Left renal pelvis (tissue), 4 donors: ENCODE measurements around the gene PIK3C2G. TPM values are rescaled to one million over a fixed set of nuclear protein-coding genes. Genes with fewer than 3 reads are reported as not detected.
"Not testable (repeated sequence)": the region's sequence is repeated elsewhere in the genome, so short reads cannot be mapped to it uniquely, and the experiment has no call there.

Experiments used
- DNase-seq, 4 donors: peaks; one replicate each; pipeline ENCODE4 v3.0.0-alpha.2; 2013; ENCODE audit warnings: low read depth in 4 of 4, low spot score in 3 of 4
- polyA plus RNA-seq, 4 donors: library from polyadenylated mRNA; unstranded; fragments of 120-200 nt; gene quantifications; one replicate each; pipeline ENCODE4 v1.2.1, GENCODE V29; 2013; ENCODE audit not compliant: insufficient read length in 4 of 4

The PIK3C2G gene
- polyA plus RNA-seq, 4 donors = 0.18 to 4.9 (median 4.0) TPM

- DNase-seq = not testable (repeated sequence)
Measured at GRCh38 chr12:18693986-18694385, 432.7 kb downstream of the PIK3C2G start.

- no peak for DNase-seq
Measured at GRCh38 chr12:18696971-18697602, 435.8 kb downstream of the PIK3C2G start.

Other genes starting within 250 kb of the PIK3C2G start
- 10 to 100 TPM in 1 of 4 donors, 1 to 10 TPM in 3; 1.7 to 13.5 (median 8.6) TPM for gene RERGL, start 171.3 kb upstream of the PIK3C2G start, polyA plus RNA-seq